C4-2B (cell line): ENCODE measurements around the gene C2CD2L.

Experiments used
- H3K27ac ChIP-seq: fragments of 450-650 bp; 2 replicates; pipeline ENCODE4 v1.5.1; 2017
- CTCF ChIP-seq: fragments of 450-650 bp; conservative IDR thresholded peaks from 2 replicates; pipeline ENCODE4 v1.5.1; 2017; ENCODE audit warnings: mild to moderate bottlenecking
- ZFX ChIP-seq: fragments of 450-650 bp; IDR thresholded peaks from 2 replicates; pipeline ENCODE4 v1.6.1; 2017

Gene C2CD2L

DNA sequence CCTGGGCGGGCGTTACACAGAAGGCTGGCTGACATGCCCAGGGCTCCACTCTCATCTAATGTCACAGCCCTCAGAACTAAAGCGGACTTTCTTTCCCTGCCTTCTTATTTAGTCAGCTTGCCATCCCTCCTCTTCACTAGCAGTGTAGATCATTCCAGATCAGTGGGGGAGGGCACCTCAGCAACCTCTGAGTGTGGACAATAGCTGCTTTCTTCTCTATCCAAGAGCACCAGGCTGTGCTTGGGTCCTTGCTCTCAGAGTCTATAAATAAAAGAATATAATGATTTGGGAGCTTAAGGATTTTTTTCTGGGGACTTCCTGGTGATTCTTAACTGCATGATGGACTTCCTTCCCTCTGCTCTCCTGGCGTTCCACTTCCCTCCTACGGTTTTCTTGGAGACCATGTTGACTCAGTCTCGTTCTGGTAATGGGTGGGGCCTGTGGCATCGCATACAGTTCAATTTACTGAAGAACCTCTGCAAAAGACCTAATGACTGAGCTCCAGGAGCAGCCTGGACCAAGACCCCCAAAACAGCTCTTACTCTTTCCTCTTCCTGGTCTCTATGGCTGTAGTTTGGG lies 25.4 kb upstream of the C2CD2L start:
- no peak for TF ChIP-seq CTCF
- TF ChIP-seq ZFX = no peak
- H3K27ac ChIP-seq = no peak overlapping the region

DNA sequence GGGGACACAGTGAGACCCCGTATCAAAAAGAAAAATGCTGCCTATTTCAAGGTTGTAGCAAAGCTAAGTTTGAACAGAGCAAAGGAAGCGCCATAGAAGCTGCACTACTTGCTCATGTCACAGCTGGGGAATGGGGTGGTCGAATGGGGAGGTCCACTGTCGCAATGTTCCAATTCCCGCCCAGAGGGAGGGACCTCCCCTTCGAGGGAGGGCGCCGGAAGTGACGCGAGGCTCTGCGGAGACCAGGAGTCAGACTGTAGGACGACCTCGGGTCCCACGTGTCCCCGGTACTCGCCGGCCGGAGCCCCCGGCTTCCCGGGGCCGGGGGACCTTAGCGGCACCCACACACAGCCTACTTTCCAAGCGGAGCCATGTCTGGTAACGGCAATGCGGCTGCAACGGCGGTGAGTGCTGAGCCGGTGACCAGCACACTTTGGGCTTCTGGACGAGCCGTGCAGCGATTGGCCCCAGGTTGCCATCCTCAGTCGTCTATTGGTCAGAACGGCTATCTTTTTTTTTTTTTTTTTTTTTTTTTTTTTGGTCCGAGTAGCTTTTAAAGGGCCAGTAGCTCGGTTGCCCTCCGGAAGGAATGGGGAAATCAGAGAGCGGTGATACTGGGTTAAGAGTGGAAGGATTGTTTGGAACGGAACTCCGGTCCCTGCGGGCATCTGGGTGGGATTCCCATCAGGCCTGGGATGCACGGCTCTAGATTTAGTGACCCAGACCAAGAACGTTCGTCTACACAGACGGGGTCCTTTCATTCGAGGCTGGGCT lies 22.3 kb upstream of the C2CD2L start, which contains the start of gene HMBS:
TSS of gene HMBS (plus strand) at position 219 of the 774 bp plus-strand sequence. CDS start at position 372, 153 bp downstream.
- peak within 1 kb of the TSS; percentile 85 for H3K27ac ChIP-seq
- TF ChIP-seq CTCF (no peak), ZFX (no peak)

- TF ChIP-seq ZFX (no peak), CTCF (no peak)
- peak overlapping the region; percentile 85 for H3K27ac ChIP-seq
Observed at GRCh38 chr11:119085437-119085847, 21.7 kb upstream of the C2CD2L start.

- no peak for TF ChIP-seq CTCF
- no peak for TF ChIP-seq ZFX
- H3K27ac ChIP-seq = no peak overlapping the region
Observed at GRCh38 chr11:119087123-119087522, 20.0 kb upstream of the C2CD2L start.

GRCh38 chr11:119087747-119088241 lies 19.4 kb upstream of the C2CD2L start:
- TF ChIP-seq CTCF (no peak), ZFX (no peak)
- peak overlapping the region; percentile 1; the same call in 1 of the 2 replicates for H3K27ac ChIP-seq

DNA sequence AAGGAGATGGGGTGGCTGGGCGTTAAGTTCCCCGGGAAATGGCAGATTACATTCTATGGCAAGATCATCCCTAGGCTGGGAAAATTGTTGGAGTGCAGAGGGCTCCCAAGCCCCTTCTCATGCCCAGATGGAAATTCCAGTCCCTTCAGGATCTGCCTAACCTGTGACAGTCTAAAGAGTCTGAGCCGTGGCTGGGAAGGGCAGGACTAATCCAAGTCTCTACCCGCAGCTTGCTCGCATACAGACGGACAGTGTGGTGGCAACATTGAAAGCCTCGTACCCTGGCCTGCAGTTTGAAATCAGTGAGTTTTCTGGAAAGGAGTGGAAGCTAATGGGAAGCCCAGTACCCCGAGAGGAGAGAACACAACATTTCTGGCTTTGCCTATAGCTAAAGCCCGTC lies 18.7 kb upstream of the C2CD2L start:
- TF ChIP-seq ZFX (no peak), CTCF (no peak)
- H3K27ac ChIP-seq = no peak overlapping the region; the same call in 1 of the 2 replicates

GRCh38 chr11:119089319-119089718 lies 17.8 kb upstream of the C2CD2L start:
- TF ChIP-seq CTCF (no peak), ZFX (no peak)
- no peak overlapping the region for H3K27ac ChIP-seq
